Ovary (tissue), 9 donors: ENCODE measurements around the gene COX15. TPM values are rescaled to one million over a fixed set of nuclear protein-coding genes. Genes with fewer than 3 reads are reported as not detected.
"Not testable (repeated sequence)": the region's sequence is repeated elsewhere in the genome, so short reads cannot be mapped to it uniquely, and the experiment has no call there.

Source experiments
- DNase-seq, 5 donors: peaks; one replicate each; pipeline ENCODE4 v3.0.0-alpha.2; 2019 to 2020
- H3K27ac ChIP-seq, 2 donors: fragments of 200-600 bp; one replicate each; pipeline versions ENCODE4 v1.5.1 to v1.8.0; 2019 to 2022
- H3K27me3 ChIP-seq: fragments of 200-600 bp; one replicate; pipeline ENCODE4 v1.8.0; 2022
- H3K36me3 ChIP-seq: fragments of 200-600 bp; sonication (generic); one replicate; pipeline ENCODE4 v1.5.1; 2019
- H3K4me1 ChIP-seq: one replicate; pipeline ENCODE4 v1.8.1; 2013; ENCODE audit warnings: mild to moderate bottlenecking, moderate library complexity; ENCODE audit not compliant: insufficient read depth
- H3K4me3 ChIP-seq: fragments of 200-600 bp; sonication (generic); one replicate; pipeline ENCODE4 v1.5.1; 2017
- H3K9me3 ChIP-seq, 2 donors: fragments of 200-600 bp in 1 of 2; sonication (generic) in 1 of 2; one replicate each; pipeline versions ENCODE4 v1.5.1 to v1.8.1; 2013 to 2019; ENCODE audit warnings: mild to moderate bottlenecking in 1 of 2, moderate library complexity in 1 of 2
- EP300 ChIP-seq: sonication (generic); formaldehyde crosslinking; IDR thresholded peaks from one replicate; pipeline ENCODE4 v1.6.1; 2017; ENCODE audit warnings: antibody characterized with exemption
- POLR2A ChIP-seq: fragments of 450-650 bp; IDR thresholded peaks from one replicate; pipeline ENCODE4 v1.6.1; 2017; ENCODE audit warnings: antibody characterized with exemption, mild to moderate bottlenecking, moderate library complexity
- WGBS, 3 donors: extraction: QIAGEN DNeasy Blood & Tissue Kit in 1 of 3; methylation state at CpG; one replicate each; pipeline versions ENCODE4 v1.1.5 to v1.1.7; 2013 to 2017; 5-methylcytosine and 5-hydroxymethylcytosine counted together
- intact Hi-C, 4 donors: fragments of 100-400 bp; cut with DNase I; formaldehyde crosslinking; loops; one replicate each; pipeline versions ENCODE4 v1.11.0 to v1.15.1; 2022 to 2023
- polyA plus RNA-seq, 2 donors: library from polyadenylated mRNA; stranded (reverse); fragments of 200-250 nt in 1 of 2; fragments of 350-450 nt in 1 of 2; fragmentation: Illumina TruSeq in 1 of 2; extraction: RNeasy Lipid Tissue Mini Kit (QIAGEN cat#74804) in 1 of 2; gene quantifications; one replicate each; pipeline ENCODE4 v1.2.3, GENCODE V29; 2013 to 2014
- total RNA-seq, 7 donors: library from RNA; depleted of rRNA in 2 of 7; stranded (reverse); fragments of >200 nt in 2 of 7; fragmentation: NEBNext Ultra II Directional in 3 of 7; extraction: Animal tissue kit (Norgen Biotek cat#: 25700) in 3 of 7; gene quantifications; one replicate each; pipeline versions ENCODE4 v1.1.0 to v1.2.4, GENCODE V29; 2016 to 2023
- TF ChIP-seq, protein P1 (sequence below), 3 donors: fragments of 450-650 bp in 2 of 3; fragments of 200-600 bp in 1 of 3; IDR thresholded peaks; one replicate each; pipeline versions ENCODE4 v1.5.1 to v1.8.0; 2016 to 2022; ENCODE audit warnings: antibody characterized with exemption in 3 of 3, mild to moderate bottlenecking in 1 of 3
- donor health status: DM: no; HTN: no; CAD: no; lungs with moderate emphysema.
- donor health status: DM: no; HTN: no; CAD: no.
- donor health status: Bipolar disorder and iron deficiency.
- donor health status: DM: yes; HTN: yes; CAD: no.
- donor health status: DM: no; HTN: no; CAD: no.
- donor health status: DM: yes; HTN: yes; CAD: no.

Gene COX15
- total and polyA plus RNA-seq, 9 donors: 19.1 to 40.6 (median 36.5) TPM

DNA sequence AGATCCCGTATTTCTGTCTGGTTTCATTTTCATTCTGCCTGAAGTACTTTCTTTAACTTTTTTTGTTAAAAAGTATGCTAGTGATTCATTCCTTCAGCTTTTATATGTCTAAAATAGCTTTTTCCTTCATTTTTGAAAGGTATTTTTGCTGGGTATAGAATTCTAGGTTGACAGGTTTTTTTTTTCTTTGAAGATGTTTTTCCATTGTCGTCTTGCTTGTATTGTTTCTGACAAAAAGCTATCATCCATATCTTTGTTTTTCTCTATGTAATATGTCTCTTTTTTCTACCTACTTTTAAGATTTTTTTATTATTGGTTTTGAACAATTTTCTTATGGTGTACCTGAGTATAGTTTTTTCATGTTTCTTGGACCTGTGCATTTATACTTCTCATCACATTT lies 8.3 kb upstream of the COX15 start:
- intact Hi-C loops: no loop called here
- Histone ChIP-seq H3K27me3 (no peaks in the 10 kb centered on the region), H3K4me3 (no peak overlapping the region), H3K27ac (no peak overlapping the region), H3K36me3 (no peaks in the 10 kb centered on the region), H3K4me1 (peaks cover 1% of the 10 kb centered on the region), H3K9me3 (no peaks in the 10 kb centered on the region)
- DNase-seq: no peak
- TF ChIP-seq EP300 (no peak), POLR2A (no peak)
- TF ChIP-seq, protein P1, sequence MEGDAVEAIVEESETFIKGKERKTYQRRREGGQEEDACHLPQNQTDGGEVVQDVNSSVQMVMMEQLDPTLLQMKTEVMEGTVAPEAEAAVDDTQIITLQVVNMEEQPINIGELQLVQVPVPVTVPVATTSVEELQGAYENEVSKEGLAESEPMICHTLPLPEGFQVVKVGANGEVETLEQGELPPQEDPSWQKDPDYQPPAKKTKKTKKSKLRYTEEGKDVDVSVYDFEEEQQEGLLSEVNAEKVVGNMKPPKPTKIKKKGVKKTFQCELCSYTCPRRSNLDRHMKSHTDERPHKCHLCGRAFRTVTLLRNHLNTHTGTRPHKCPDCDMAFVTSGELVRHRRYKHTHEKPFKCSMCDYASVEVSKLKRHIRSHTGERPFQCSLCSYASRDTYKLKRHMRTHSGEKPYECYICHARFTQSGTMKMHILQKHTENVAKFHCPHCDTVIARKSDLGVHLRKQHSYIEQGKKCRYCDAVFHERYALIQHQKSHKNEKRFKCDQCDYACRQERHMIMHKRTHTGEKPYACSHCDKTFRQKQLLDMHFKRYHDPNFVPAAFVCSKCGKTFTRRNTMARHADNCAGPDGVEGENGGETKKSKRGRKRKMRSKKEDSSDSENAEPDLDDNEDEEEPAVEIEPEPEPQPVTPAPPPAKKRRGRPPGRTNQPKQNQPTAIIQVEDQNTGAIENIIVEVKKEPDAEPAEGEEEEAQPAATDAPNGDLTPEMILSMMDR (IDR thresholded peaks at IDR 0.05): no peak
- 95 to 100% (median 98%) methylated on average over 2 of the region's 2 CpGs for WGBS, 3 donors

DNA sequence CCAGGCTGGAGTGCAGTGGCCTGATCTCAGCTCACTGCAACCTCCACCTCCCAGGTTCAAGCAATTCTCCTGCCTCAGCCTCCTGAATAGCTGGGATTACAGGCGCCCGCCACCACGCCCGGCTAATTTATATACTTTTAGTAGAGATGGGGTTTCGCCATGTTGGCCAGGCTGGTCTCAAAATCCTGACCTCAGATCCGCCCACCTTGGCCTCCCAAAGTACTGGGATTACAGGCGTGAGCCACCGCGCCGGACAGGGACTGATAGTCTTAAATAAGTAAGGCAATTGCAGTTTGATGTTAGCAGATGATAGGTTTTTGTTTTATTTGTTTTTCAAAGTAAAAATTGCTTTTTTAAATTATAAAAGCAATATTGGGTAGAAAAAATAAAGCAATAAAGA lies 2.2 kb upstream of the COX15 start:
- not testable (repeated sequence) for H3K4me3 ChIP-seq, H3K27me3 ChIP-seq
- intact Hi-C loops: loop anchor here in 1 of 4 donors (10.0 kb wide), 2 partner anchors 109 to 299 kb away; partner anchors contain the start of genes GOT1 and SLC25A28

DNA sequence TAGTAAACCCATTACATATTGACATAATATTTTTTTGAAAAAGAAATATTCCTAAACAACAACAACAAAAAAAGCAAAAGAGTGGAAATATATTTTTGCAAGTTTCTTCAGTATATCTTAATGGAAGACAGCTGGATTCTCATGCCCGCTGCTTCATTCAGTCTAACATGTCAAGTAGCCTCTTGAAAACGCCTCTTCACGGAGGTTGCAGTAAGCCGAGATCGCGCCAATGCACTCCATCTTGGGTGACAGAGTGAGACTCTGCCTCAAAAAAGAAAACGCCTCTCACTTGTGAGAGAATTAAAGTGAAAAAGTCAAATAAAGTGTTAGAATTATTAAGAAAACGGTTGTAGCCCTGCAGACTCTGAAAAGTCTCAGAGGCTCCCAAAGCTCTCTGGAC lies 1.4 kb upstream of the COX15 start:
- intact Hi-C loops: loop anchor here in 1 of 4 donors (10.0 kb wide), 2 partner anchors 109 to 299 kb away; partner anchors contain the start of genes GOT1 and SLC25A28
- Histone ChIP-seq H3K4me1 (peaks cover 6% of the 10 kb centered on the region), H3K27me3 (no peaks in the 10 kb centered on the region), H3K36me3 (no peaks in the 10 kb centered on the region), H3K4me3 (no peak overlapping the region), H3K9me3 (no peaks in the 10 kb centered on the region), H3K27ac (no peak overlapping the region)
- 84 to 89% (median 88%) methylated on average over 8 of the region's 8 CpGs for WGBS, 3 donors
- no peak for DNase-seq
- TF ChIP-seq, protein P1 (IDR thresholded peaks at IDR 0.05): no peak
- TF ChIP-seq EP300 (no peak), POLR2A (no peak)

More for the DNA sequence above, 2.2 kb upstream of the COX15 start:
- H3K9me3 ChIP-seq, H3K4me1 ChIP-seq, DNase-seq, H3K27ac ChIP-seq, H3K36me3 ChIP-seq: not testable (repeated sequence)
- 98 to 99% (median 98%) methylated on average over 10 of the region's 10 CpGs for WGBS, 3 donors

DNA sequence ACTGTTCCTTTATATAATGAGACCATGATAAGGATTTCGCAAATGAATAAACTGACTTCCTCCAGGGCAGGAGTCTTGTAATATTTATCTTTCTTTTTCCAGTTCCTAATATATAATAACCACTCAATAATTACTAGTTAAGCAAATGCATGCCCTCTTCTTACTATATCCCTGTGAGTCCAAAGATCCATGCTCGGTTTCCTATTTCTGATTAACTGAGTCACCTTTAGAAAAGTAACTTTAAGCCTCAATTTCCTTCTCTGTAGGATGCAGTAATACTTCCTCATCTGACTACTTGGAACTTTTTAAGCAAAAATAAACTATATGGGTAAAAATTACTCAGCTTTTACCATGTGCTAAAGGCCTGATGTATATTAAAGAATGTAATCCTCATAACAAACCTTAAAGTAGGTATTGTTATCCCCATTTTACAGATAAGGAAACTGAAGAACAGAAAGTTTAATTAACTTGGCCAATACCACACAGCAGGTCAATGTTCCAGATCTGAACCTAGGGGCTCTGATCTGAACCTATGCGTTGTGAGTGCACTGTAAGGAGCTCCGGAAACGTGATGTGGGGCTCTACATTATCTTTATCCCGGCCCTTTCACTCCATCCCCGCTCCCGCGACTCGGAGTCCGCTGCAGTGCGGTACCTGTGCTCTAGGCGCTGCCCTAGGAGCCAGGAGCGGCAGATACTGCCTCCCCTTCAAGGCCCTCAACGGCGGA lies 458 bp downstream of the COX15 start:
- peaks cover 6% of the 10 kb centered on the region for H3K4me1 ChIP-seq
- no peaks in the 10 kb centered on the region for H3K36me3 ChIP-seq
- no peaks in the 10 kb centered on the region for H3K9me3 ChIP-seq
- peak overlapping the region; percentile 30 to 91 for H3K27ac ChIP-seq
- no peak for DNase-seq
- peak overlapping the region; percentile 78 for H3K4me3 ChIP-seq
- H3K27me3 ChIP-seq: no peaks in the 10 kb centered on the region
- WGBS, 3 donors: 5 to 6% (median 5%) methylated on average over 16 of the region's 16 CpGs
- TF ChIP-seq EP300: no peak
- no peak for TF ChIP-seq POLR2A
- TF ChIP-seq, protein P1 (IDR thresholded peaks at IDR 0.05): no peak
- intact Hi-C loops: loop anchor here in 1 of 4 donors (10.0 kb wide), 2 partner anchors 107 to 297 kb away; partner anchors contain the start of genes GOT1 and SLC25A28

DNA sequence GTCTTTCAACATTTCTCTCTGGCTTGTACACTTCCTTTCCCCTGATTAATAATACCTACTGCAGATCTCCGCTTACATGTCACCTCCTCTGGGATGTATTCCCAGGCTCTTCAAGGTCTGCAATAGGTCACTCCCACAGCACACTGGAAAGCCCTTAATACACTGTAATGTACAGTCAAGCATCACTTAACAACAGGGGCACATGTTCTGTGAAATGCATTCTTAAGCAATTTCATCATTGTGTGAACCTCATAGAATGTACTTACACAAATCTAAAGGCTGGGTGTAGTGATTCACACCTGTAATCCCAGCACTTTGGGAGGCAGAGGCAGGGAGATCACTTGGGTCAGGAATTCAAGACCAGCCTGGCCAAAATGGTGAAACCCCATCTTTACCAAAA lies 1.9 kb downstream of the COX15 start:
- TF ChIP-seq, protein P1 (IDR thresholded peaks at IDR 0.05): no peak
- TF ChIP-seq EP300 (no peak), POLR2A (no peak)
- Histone ChIP-seq H3K36me3 (no peaks in the 10 kb centered on the region), H3K9me3 (no peaks in the 10 kb centered on the region), H3K27me3 (no peaks in the 10 kb centered on the region), H3K4me3 (no peak overlapping the region), H3K4me1 (peaks cover 4% of the 10 kb centered on the region), H3K27ac (no peak overlapping the region)
- intact Hi-C loops: loop anchor here in 1 of 4 donors (10.0 kb wide), 2 partner anchors 105 to 295 kb away; partner anchors contain the start of genes GOT1 and SLC25A28
- no peak for DNase-seq
- WGBS, 3 donors: 92 to 100% (median 93%) methylated on average over 1 of the region's 1 CpG
